Ishikawa (cell line): ENCODE data around the gene ETV5.

Experiments
- CEBPB ChIP-seq: IDR thresholded peaks from 2 replicates; pipeline ENCODE4 v1.6.1; 2012
- CREB1 ChIP-seq: IDR thresholded peaks from 2 replicates; pipeline ENCODE4 v1.6.1; 2012; ENCODE audit warnings: low read depth
- EGR1 ChIP-seq: IDR thresholded peaks from 2 replicates; pipeline ENCODE4 v1.6.1; 2012
- NFIC ChIP-seq: IDR thresholded peaks from 2 replicates; pipeline ENCODE4 v1.6.1; 2012
- TAF1 ChIP-seq: IDR thresholded peaks from 2 replicates; pipeline ENCODE4 v1.6.1; 2012; ENCODE audit warnings: low read depth, mild to moderate bottlenecking
- TEAD4 ChIP-seq: IDR thresholded peaks from 2 replicates; pipeline ENCODE4 v1.6.1; 2012
- YY1 ChIP-seq: IDR thresholded peaks from 2 replicates; pipeline ENCODE4 v1.6.1; 2012; ENCODE audit warnings: low read depth
- TF ChIP-seq, protein P1 (sequence below): IDR thresholded peaks from 2 replicates; pipeline ENCODE4 v1.6.1; 2012; ENCODE audit warnings: low read depth, mild to moderate bottlenecking

DNA sequence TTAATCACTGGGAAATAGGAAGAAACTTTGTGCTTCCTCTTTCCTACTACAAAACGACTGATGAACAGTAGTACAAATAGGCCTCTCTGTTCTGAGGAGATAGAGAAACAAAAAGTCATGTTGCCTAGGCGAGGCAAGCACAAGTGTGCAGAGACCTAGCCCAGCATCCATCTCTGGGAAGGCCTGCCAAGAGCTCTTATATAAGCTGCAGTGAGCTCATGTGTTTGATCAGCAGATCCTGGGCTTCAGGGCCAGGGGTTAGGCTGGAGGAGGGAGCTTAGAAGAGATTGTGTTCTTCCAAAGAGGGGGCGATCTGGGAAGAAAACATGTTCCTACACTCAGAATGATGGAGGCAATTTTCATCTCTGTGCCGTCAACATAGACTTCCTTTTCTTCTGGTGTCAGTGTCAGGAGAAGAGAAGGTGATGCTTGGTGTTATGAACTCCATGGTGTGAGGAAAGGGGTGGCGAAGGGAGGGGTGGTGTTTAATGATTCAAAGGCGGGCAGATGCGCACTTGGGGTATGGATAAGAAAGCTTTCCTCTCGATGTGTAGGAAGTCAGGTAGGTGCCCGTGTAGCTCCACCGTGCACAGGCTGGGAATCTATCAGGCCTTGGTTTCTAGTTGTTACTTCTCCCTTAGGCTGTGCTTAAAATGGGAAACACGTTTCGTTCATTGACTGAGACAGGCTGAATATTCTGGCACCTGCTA, 29.5 kb upstream of the ETV5 start:
- TF ChIP-seq TAF1 (no peak), YY1 (no peak), CEBPB (no peak), TEAD4 (no peak), CREB1 (no peak), EGR1 (no peak), NFIC (no peak)
- TF ChIP-seq, protein P1, sequence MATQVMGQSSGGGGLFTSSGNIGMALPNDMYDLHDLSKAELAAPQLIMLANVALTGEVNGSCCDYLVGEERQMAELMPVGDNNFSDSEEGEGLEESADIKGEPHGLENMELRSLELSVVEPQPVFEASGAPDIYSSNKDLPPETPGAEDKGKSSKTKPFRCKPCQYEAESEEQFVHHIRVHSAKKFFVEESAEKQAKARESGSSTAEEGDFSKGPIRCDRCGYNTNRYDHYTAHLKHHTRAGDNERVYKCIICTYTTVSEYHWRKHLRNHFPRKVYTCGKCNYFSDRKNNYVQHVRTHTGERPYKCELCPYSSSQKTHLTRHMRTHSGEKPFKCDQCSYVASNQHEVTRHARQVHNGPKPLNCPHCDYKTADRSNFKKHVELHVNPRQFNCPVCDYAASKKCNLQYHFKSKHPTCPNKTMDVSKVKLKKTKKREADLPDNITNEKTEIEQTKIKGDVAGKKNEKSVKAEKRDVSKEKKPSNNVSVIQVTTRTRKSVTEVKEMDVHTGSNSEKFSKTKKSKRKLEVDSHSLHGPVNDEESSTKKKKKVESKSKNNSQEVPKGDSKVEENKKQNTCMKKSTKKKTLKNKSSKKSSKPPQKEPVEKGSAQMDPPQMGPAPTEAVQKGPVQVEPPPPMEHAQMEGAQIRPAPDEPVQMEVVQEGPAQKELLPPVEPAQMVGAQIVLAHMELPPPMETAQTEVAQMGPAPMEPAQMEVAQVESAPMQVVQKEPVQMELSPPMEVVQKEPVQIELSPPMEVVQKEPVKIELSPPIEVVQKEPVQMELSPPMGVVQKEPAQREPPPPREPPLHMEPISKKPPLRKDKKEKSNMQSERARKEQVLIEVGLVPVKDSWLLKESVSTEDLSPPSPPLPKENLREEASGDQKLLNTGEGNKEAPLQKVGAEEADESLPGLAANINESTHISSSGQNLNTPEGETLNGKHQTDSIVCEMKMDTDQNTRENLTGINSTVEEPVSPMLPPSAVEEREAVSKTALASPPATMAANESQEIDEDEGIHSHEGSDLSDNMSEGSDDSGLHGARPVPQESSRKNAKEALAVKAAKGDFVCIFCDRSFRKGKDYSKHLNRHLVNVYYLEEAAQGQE = no peak
